NCI-H2171 (cell line): Measurements from ENCODE around the gene DOP1A.

Source experiments
- DNase-seq: peaks from one replicate; lab custom pipeline; 2025; lab: John Stamatoyannopoulos, UW

DOP1A gene

GRCh38 chr6:83215131-83216047, 147.9 kb downstream of the DOP1A start:
- peak; percentile 85 for DNase-seq

GRCh38 chr6:83216806-83217205, 149.3 kb downstream of the DOP1A start:
- no peak for DNase-seq
